Measurements from ENCODE around the gene TRIM16.
A peak's percentile ranks its signal among the peaks of the same experiment; 100 is the strongest.
"Not testable (repeated sequence)": the region's sequence is repeated elsewhere in the genome, so short reads cannot be mapped to it uniquely, and the experiment has no call there.

The TRIM16 gene

DNA sequence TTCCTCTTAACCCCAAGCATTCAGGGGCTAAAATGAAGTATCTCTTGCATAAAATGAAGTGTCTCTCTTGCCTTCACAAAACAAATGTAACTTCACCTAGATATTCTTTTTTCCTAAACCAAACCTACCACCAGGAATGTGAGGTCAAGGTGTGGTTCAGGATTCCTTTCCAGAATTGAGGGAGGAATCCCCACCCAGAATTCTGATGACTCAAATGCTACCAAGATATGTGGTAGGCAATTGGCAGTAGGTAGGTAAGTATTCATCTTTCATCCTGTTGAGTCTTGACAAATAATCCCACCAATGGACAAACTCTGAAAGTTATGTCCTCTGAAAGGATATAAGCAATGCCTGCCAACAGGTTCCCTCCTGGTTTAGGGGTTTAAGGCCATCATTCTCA, 26.2 kb downstream of the TRIM16 start:
- no peak for TF ChIP-seq ZFX (IDR thresholded peaks at IDR 0.05)
- TF ChIP-seq, protein P1, sequence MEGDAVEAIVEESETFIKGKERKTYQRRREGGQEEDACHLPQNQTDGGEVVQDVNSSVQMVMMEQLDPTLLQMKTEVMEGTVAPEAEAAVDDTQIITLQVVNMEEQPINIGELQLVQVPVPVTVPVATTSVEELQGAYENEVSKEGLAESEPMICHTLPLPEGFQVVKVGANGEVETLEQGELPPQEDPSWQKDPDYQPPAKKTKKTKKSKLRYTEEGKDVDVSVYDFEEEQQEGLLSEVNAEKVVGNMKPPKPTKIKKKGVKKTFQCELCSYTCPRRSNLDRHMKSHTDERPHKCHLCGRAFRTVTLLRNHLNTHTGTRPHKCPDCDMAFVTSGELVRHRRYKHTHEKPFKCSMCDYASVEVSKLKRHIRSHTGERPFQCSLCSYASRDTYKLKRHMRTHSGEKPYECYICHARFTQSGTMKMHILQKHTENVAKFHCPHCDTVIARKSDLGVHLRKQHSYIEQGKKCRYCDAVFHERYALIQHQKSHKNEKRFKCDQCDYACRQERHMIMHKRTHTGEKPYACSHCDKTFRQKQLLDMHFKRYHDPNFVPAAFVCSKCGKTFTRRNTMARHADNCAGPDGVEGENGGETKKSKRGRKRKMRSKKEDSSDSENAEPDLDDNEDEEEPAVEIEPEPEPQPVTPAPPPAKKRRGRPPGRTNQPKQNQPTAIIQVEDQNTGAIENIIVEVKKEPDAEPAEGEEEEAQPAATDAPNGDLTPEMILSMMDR (conservative IDR thresholded peaks at IDR 0.05), result no peak
- no peak overlapping the region for H3K27ac ChIP-seq

DNA sequence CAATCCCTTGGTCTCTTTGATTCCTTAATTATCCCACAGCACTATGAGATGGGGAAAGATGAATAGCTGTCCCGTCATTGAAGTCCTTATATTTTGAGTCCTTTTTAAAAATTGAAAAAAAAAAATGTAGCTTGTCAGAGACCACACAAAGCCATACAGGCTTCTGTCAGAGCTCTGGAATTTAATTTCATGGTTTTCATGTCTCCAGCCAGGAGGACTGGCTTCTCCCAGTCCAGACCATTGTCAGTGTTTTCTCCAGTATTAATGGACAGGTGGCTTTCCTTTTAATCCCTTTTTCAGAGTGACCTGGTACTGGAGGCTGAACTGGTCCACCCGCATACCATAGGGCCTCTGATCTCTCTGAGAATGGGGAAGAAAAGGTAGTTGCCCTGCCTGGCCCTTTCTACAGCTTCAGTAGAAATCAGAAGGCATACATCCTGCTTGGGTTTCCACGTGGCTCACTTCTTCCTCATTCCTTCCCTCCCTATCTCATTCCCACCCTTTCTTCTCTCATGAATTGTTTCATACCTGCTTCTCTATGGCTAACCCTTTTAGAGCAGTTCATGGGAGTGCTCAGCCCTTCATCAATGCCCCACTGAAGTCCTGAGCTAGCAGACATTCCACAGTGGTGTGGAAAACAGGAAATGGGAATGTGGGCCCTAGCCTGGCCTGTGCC, 29.1 kb downstream of the TRIM16 start:
- H3K27ac ChIP-seq, result no peak overlapping the region
- TF ChIP-seq ZFX (IDR thresholded peaks at IDR 0.05), result no peak
- TF ChIP-seq, protein P1 (conservative IDR thresholded peaks at IDR 0.05), result no peak

DNA sequence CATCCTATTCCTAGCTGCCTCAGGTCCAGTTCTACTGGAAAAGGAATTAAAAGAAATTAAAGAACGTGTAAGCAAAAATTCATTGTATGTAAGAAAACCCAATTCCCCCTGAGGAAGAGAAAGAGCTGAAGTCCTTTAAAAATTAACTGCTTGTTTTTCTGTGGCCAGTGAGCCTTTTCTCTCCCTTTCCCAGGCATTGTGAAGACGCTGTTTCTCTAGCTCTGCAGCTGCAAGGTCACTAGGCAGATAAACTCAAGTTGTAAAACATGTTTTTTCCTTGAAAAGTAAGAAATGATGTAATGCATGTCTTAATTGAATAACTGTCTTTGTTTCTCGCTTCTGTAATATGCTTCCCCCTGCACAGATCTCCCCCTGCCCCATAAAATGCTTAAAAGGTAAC, 29.7 kb downstream of the TRIM16 start:
- not testable (repeated sequence) for H3K27ac ChIP-seq

DNA sequence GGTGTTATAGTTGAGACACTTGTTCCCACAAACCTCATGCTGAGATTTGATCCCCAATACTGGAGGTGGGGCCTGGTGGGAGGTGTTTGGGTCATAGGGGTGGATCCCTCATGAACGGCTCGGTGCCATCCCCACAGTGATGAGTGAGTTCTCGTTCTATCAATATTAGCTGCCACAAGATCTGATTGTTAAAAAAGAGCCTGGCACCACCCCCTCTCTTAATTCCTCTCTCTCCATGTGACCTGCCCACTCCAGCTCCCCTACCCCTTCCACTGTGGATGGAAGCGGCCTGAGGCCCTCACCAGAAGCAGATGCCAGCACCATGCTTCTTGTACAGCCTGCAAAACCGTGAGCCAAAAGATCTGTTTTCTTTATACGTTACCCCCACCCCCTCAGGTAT, 31.2 kb downstream of the TRIM16 start:
- TF ChIP-seq, protein P1 (conservative IDR thresholded peaks at IDR 0.05), result no peak
- no peak for TF ChIP-seq ZFX (IDR thresholded peaks at IDR 0.05)
- H3K27ac ChIP-seq, result peak overlapping the region; percentile 72; the same call in 1 of the 2 replicates

DNA sequence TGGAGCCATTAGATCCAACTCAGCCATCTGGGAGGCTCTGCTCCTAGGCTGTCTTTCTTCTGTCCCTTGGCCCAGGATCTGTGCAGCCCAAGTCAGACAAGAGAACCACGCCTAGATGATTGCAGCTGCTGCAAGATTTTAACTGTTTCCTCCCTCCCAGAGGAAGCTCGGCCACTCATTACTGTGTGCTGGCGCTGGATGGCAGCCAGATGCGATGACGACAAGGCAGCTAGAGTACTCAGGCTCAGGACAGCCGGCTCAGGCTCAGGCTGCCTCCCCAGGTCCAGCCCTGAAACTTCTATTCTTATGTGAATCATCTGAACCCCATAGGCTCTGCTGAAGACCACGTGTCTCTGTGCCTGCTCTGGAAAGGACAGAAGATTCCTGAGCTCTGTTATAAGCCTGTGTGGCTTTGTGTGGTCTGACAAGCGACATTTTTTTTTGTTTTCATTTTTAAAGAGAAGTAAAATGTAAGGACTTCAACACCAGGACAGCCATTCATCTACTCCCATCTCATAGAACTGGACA, 32.5 kb downstream of the TRIM16 start:
- peak overlapping the region; percentile 72 for H3K27ac ChIP-seq
- no peak for TF ChIP-seq ZFX (IDR thresholded peaks at IDR 0.05)
- TF ChIP-seq, protein P1 (conservative IDR thresholded peaks at IDR 0.05), result no peak

DNA sequence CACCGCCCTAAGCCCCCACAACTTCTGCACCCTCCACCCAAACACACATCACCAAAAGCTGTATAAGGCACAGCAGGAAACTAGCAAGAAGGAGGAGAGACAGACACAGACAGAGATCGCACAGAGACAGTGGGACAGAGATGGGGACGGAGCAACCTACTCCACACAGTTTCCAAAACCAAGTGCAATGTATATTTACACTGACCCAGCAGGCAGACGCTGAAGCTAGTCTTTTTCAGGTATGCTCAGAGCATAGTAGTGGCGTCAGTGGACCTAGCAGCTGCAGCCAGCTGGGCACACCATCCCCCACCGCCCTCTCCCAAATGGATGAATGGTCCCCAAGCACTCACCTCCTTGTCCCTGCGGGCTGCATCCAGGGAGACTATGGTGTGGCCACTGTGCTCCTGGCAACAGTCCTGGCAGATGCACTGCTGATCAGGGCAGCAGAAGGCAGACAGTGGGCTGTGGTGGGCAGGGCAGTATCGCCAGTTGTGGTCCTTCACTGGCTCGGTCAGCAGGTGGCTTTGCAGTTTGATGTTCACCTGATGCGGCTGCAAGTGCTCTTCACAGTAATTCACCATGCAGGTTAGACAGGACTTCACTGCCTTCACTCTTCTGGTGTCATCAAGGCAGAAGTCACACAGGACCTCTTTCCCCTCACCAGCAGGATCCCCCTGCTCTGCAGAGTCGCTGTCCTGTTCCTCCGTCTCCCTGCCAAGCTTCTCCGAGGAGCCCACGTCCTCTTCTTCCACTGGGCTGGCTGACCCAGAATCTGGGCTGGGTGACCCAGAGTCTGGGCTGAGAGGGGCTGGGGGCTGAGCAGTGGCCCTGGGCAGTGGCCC, 33.1 kb downstream of the TRIM16 start:
- TF ChIP-seq, protein P1 (conservative IDR thresholded peaks at IDR 0.05), result no peak
- TF ChIP-seq ZFX (IDR thresholded peaks at IDR 0.05), result no peak
- peak overlapping the region; percentile 72 for H3K27ac ChIP-seq

DNA sequence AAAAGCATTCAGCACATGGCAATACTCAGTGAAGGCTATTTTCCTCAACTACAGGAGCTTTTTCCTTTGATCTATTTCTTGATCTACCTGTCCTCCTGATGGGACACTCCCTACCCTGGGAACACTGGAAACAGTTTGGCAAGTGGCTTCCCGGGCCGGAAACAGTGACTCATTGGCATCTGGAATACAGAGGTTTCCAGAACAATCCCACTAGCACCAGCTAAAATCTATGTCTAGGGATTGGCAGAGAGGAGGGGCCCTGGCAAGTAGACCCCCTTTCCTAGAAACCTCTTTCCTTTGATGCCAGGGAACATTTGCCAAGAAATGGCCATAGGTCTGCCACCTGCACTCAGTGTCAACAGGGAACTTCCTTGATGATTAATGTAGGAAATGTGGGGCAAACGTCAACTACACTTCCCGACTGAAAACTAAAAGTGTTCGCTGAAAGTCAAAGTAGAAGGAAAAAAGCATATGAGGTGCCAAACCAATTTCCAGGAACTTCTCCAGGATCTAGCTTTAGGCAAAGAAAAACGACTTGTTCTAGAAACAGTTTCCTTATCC, 34.2 kb downstream of the TRIM16 start:
- H3K27ac ChIP-seq, result peak overlapping the region; percentile 72; the same call in 1 of the 2 replicates
- TF ChIP-seq, protein P1 (conservative IDR thresholded peaks at IDR 0.05), result no peak
- no peak for TF ChIP-seq ZFX (IDR thresholded peaks at IDR 0.05)

All from C4-2B (cell line).